Activated CD4-positive, alpha-beta T cell treated with anti-CD3 and anti-CD28 coated beads for 36 hours (primary cell): ENCODE measurements around the gene ESYT3. TPM values are rescaled to one million over a fixed set of nuclear protein-coding genes. Genes with fewer than 3 reads are reported as not detected.
A peak's percentile ranks its signal among the peaks of the same experiment; 100 is the strongest.
"Not testable (repeated sequence)": the region's sequence is repeated elsewhere in the genome, so short reads cannot be mapped to it uniquely, and the experiment has no call there.

Experiments
- ATAC-seq: fragments of 200-7000 bp; cut with Tn5 transposase; one replicate; pipeline ENCODE4 v1.10.0; 2021; ENCODE audit warnings: mild to moderate bottlenecking, moderate library complexity
- CTCF ChIA-PET: fragments of 350-600 bp; sonication (Branson Sonifier 250); formaldehyde crosslinking; loops from one replicate; lab custom pipeline; 2021; ENCODE audit warnings: antibody characterized with exemption; lab: Charles Lee
- POLR2A ChIA-PET: fragments of 350-600 bp; sonication (Branson Sonifier 250); formaldehyde crosslinking; loops from one replicate; lab custom pipeline; 2021; ENCODE audit warnings: antibody characterized with exemption, inconsistent platforms; lab: Charles Lee
- DNase-seq: peaks from one replicate; pipeline ENCODE4 v3.0.0-alpha.2; 2020
- H3K27ac Mint-ChIP-seq: one replicate; pipeline ENCODE4 v1.8.0; 2021; ENCODE audit warnings: mixed read lengths
- H3K27me3 Mint-ChIP-seq: one replicate; pipeline ENCODE4 v1.8.0; 2021; ENCODE audit warnings: mixed read lengths
- H3K36me3 Mint-ChIP-seq: one replicate; pipeline ENCODE4 v1.8.0; 2021; ENCODE audit warnings: low read depth, mixed read lengths
- H3K4me1 Mint-ChIP-seq: one replicate; pipeline ENCODE4 v1.8.0; 2021; ENCODE audit warnings: mixed read lengths
- H3K4me3 Mint-ChIP-seq: one replicate; pipeline ENCODE4 v1.8.0; 2021; ENCODE audit warnings: mild to moderate bottlenecking, moderate library complexity, mixed read lengths
- H3K9me3 Mint-ChIP-seq: one replicate; pipeline ENCODE4 v1.8.0; 2021; ENCODE audit warnings: low read depth, mixed read lengths
- intact Hi-C, 2 experiments: fragments of 100-400 bp; cut with DNase I in 1 of 2; cut with micrococcal nuclease in 1 of 2; formaldehyde crosslinking; loops; one replicate each; pipeline versions ENCODE4 v1.14.2 to v1.15.1; 2022 to 2024; cut with DNase I, micrococcal nuclease
- total RNA-seq, 2 experiments: library from RNA; stranded (reverse); gene quantifications; one replicate each; pipeline ENCODE4 v1.2.3, GENCODE V29; 2021

ESYT3 gene
- total RNA-seq, 2 experiments from 2014 or later, result 0.21 to 0.37 TPM

DNA sequence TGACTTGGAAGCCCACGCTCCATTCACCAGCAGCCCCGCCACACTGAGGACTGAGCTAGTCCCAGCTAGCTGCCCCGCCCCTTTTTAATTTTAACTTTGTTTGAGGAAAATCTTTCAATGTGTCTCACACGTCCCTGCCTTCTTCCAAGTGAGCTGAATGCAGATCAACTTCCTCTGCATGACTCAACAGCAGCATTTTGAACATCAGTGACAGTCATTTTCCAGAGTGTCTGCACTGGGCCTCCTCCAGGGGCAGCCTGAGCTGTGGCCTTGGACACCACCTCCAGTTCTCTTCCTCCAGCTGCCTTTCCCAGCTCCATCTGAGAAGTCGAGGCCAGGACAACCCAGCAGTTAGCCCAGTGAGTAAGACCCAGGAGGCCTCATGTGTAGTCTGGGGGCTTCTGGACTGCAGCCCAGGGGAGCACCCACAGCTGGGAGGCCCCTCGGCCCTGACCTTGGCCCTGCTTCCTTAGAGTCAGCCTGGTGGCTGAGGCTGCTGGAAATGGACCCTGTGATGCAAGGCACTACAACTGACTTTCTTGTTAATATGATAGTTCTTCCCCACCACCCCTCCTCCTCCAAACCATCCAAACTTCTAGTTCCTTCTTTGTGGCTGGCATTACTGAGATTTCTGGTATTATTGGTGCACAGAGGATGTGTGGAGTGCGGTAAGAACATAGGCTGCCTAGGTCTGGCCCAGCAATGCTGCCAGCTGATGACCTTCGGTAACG, 21.4 kb upstream of the ESYT3 start:
- Mint-ChIP-seq H3K4me3 (no peak overlapping the region), H3K27ac (peak overlapping the region; percentile 19), H3K36me3 (no peaks in the 10 kb centered on the region), H3K4me1 (peaks cover 5% of the 10 kb centered on the region), H3K27me3 (peaks cover 10% of the 10 kb centered on the region), H3K9me3 (no peaks in the 10 kb centered on the region)
- ATAC-seq, result peak; percentile 72
- ChIA-PET POLR2A (interaction anchor here (0.6 kb wide), 1 partner anchor 255 kb away, joined by 5 read pairs; no protein-coding TSS in a partner anchor), CTCF (interaction anchor here (0.9 to 1.2 kb wide), 4 partner anchors 15 to 523 kb away, joined by 3 to 8 read pairs (median 4); no protein-coding TSS in a partner anchor)
- intact Hi-C loops, result loop anchor here in 1 of 2 experiments (10.0 kb wide), 1 partner anchor 282 kb away; no protein-coding TSS in a partner anchor
- DNase-seq, result peak; percentile 30

GRCh38 chr3:138416236-138416635, 18.2 kb upstream of the ESYT3 start:
- POLR2A ChIA-PET, H3K9me3 Mint-ChIP-seq, H3K27ac Mint-ChIP-seq, H3K4me3 Mint-ChIP-seq, ATAC-seq, H3K27me3 Mint-ChIP-seq, H3K4me1 Mint-ChIP-seq, DNase-seq, H3K36me3 Mint-ChIP-seq: not testable (repeated sequence)
- CTCF ChIA-PET, result interaction anchor here (1.4 to 1.6 kb wide), 2 partner anchors 334 to 507 kb away, joined by 4 to 5 read pairs; no protein-coding TSS in a partner anchor
- intact Hi-C loops, result loop anchor here in 1 of 2 experiments (2.0 to 10.0 kb wide), 4 partner anchors 179 to 913 kb away; partner anchors contain the start of gene CEP70

DNA sequence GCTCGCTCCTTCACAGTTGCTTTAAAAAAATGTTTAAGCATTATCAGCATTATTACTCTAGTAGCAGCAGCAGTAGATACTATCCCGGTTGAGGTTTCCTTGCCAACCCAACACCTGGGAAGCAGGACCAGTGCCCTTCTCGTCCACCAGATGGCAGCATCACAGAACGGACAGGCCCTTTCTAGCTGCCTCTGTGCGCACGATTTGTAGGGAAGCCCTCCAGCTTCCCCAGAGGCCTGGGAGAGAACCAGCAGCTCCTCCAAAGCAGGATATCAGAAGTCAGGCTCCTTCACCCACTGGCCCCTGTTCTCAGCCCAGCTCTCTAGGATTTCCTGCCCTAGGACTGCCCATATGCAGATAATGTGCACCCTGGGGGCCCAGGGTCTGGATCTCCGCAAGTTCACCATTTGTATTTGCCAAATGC, 16.8 kb upstream of the ESYT3 start:
- POLR2A ChIA-PET, result interaction anchor here (0.5 to 0.7 kb wide), 2 partner anchors 13 to 1617 kb away, joined by 3 to 5 read pairs; no protein-coding TSS in a partner anchor
- peak; percentile 80 for DNase-seq
- peak; percentile 87 for ATAC-seq
- intact Hi-C loops, result loop anchor here (1.0 to 10.0 kb wide), 5 partner anchors 177 to 911 kb away; partner anchors contain the start of gene CEP70 (in 1 of the 2)
- Mint-ChIP-seq H3K4me3 (no peak overlapping the region), H3K36me3 (no peaks in the 10 kb centered on the region), H3K27me3 (peaks cover 9% of the 10 kb centered on the region), H3K27ac (no peak overlapping the region), H3K4me1 (peaks cover 4% of the 10 kb centered on the region), H3K9me3 (no peaks in the 10 kb centered on the region)
- CTCF ChIA-PET, result interaction anchor here (0.5 to 2.9 kb wide), 31 partner anchors 8 to 711 kb away, joined by 3 to 19 read pairs (median 4); partner anchors contain the start of genes ESYT3 and NME9

DNA sequence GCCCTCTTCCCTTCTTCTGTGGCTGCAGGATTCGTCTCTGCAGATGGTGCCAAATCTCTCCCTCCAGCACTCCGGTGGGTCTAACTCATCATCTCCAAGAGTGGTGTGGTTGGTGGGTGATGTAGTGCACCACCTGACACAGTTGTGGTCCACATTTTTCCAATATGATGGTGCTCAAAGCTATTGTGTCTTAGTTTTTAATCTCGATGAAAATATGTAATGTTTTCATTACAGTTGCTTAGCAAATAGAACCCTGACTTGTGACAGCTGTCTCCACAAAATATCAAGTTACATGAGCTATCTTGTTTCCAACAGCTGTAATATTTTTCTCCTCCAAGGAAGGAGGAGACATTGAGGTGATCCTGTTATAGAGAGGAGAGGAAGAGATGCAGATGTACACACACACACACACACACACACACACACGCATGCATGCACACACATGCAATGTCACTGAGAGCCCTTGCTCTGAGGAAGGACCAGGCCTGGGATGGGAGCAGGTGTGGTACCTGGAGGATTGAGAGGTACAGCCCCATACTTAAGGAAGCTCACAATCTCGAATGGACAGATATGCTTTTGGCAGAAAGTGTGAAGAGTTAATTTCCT, 15.7 kb upstream of the ESYT3 start:
- POLR2A ChIA-PET, result no interaction called here
- intact Hi-C loops, result loop anchor here in 1 of 2 experiments (5.0 to 10.0 kb wide), 2 partner anchors 236 to 276 kb away; no protein-coding TSS in a partner anchor
- no peak for ATAC-seq

GRCh38 chr3:138423316-138423715, 11.1 kb upstream of the ESYT3 start:
- H3K27me3 Mint-ChIP-seq, result no peaks in the 10 kb centered on the region
- ATAC-seq (no peak), DNase-seq (no peak)
- no peak overlapping the region for H3K27ac Mint-ChIP-seq
- ChIA-PET CTCF (interaction anchor here (0.6 to 1.4 kb wide), 2 partner anchors 236 to 492 kb away, joined by 3 to 4 read pairs; no protein-coding TSS in a partner anchor), POLR2A (no interaction called here)
- H3K36me3 Mint-ChIP-seq, result no peaks in the 10 kb centered on the region
- H3K9me3 Mint-ChIP-seq, result no peaks in the 10 kb centered on the region
- H3K4me3 Mint-ChIP-seq, result no peak overlapping the region
- H3K4me1 Mint-ChIP-seq, result no peaks in the 10 kb centered on the region
- intact Hi-C loops, result no loop called here

More for the DNA sequence above, 15.7 kb upstream of the ESYT3 start:
- DNase-seq, result no peak
- H3K27me3 Mint-ChIP-seq, result peaks cover 9% of the 10 kb centered on the region
- no peaks in the 10 kb centered on the region for H3K36me3 Mint-ChIP-seq
- H3K4me1 Mint-ChIP-seq, result no peaks in the 10 kb centered on the region
- H3K4me3 Mint-ChIP-seq, result no peak overlapping the region
- no peaks in the 10 kb centered on the region for H3K9me3 Mint-ChIP-seq
- no peak overlapping the region for H3K27ac Mint-ChIP-seq
- CTCF ChIA-PET, result interaction anchor here (0.6 to 2.9 kb wide), 13 partner anchors 9 to 526 kb away, joined by 3 to 19 read pairs (median 4); partner anchors contain the start of gene ESYT3

DNA sequence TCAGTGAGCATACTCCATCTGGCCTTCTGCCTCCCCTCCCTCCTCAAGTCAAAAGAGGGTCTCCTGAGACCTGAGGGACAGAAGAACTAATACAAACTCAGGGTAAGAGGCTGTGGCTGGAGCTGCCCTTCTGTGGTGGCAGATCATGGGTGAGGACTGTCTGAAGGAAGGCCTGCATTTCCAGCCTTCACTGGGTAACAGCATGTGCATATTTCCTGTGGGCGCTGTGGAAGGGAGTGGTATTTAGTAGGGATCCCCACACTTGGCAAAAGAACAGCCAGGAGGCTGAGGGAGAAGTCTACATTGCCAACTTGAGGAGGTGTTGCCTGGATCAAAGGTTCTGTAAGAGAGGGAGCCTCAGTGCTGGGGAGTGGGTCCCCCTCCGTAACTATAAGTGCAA, 10.1 kb upstream of the ESYT3 start:
- Mint-ChIP-seq H3K36me3 (no peaks in the 10 kb centered on the region), H3K4me1 (no peaks in the 10 kb centered on the region), H3K27ac (no peak overlapping the region), H3K27me3 (no peaks in the 10 kb centered on the region), H3K9me3 (no peaks in the 10 kb centered on the region), H3K4me3 (no peak overlapping the region)
- ATAC-seq, result no peak
- ChIA-PET CTCF (no interaction called here), POLR2A (no interaction called here)
- no peak for DNase-seq
- intact Hi-C loops, result no loop called here

DNA sequence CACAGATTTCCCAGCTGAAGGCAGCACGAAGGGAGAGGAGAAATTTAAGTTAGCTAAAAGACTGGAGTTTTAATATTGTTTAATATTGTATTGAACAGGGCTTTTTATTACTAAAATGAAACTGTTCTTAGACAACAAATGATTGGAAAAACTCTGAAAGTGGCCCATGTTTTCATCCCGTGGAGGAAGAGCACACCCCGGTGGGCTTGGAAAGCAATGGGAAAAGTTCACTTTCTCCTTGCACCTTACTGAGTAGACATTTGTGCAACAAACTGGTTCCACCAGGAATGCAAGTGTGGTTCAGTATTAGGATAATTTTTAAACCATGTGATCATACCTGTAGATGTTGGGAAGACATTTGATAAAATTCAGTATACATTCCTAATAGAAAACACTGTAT, 8.2 kb upstream of the ESYT3 start:
- Mint-ChIP-seq H3K4me3 (no peak overlapping the region), H3K27ac (no peak overlapping the region), H3K4me1 (no peaks in the 10 kb centered on the region), H3K27me3 (peaks cover 3% of the 10 kb centered on the region), H3K9me3 (no peaks in the 10 kb centered on the region), H3K36me3 (no peaks in the 10 kb centered on the region)
- ATAC-seq (no peak), DNase-seq (no peak)
- intact Hi-C loops, result no loop called here
- ChIA-PET CTCF (interaction anchor here (0.6 to 0.8 kb wide), 2 partner anchors 8 to 219 kb away, joined by 3 to 4 read pairs; no protein-coding TSS in a partner anchor), POLR2A (interaction anchor here (0.5 kb wide), 1 partner anchor 137 kb away, joined by 3 read pairs; no protein-coding TSS in a partner anchor)

DNA sequence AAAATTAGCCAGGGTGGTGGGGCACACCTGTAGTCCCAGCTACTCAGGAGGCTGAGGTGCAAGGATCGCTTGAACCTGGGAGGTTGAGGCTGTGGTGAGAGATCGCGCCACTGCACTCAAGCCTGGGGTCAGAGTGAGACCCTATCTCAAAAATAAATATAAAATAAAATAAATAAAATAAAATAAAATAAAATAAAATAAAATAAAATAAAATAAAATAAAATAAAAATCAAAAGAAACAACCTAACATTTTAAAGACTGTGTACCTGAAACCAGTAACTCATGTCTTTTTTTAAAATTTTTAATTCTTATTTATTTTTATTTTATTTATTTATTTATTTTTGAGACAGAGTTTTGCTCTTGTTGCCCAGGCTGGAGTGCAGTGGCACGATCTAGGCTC, 7.7 kb upstream of the ESYT3 start:
- intact Hi-C loops, H3K27me3 Mint-ChIP-seq, H3K9me3 Mint-ChIP-seq, ATAC-seq, H3K36me3 Mint-ChIP-seq, DNase-seq, H3K4me1 Mint-ChIP-seq, H3K27ac Mint-ChIP-seq, H3K4me3 Mint-ChIP-seq: not testable (repeated sequence)
- CTCF ChIA-PET, result interaction anchor here (0.6 kb wide), 1 partner anchor 219 kb away, joined by 3 read pairs; no protein-coding TSS in a partner anchor
- POLR2A ChIA-PET, result interaction anchor here (0.5 kb wide), 1 partner anchor 138 kb away, joined by 3 read pairs; no protein-coding TSS in a partner anchor

DNA sequence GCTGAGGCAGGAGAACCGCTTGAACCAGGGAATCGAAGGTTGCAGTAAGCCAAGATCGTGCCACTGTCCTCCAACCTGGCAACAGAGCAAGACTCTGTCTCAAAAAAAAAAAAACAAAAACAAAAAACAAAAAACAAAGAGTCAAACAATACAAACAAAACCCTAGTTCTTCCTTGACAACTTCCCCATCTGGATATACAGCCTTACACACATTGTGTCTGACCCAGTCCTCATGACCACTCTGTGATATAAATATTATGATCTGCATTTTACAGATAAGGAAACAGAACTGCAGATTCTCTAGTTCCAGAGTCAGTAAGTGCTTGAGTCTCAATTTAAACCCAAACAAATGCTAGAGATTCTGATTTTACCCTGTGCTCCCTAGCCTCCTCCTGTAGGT, 4.8 kb upstream of the ESYT3 start:
- H3K27me3 Mint-ChIP-seq, result peaks cover 24% of the 10 kb centered on the region
- no peak for ATAC-seq
- POLR2A ChIA-PET, result no interaction called here
- peaks cover 5% of the 10 kb centered on the region for H3K4me1 Mint-ChIP-seq
- H3K36me3 Mint-ChIP-seq, result no peaks in the 10 kb centered on the region
- DNase-seq, result no peak
- intact Hi-C loops, result loop anchor here (5.0 to 10.0 kb wide), 3 partner anchors 242 to 365 kb away; partner anchors contain the start of gene ARMC8 (in 2 of the 2)
- no peak overlapping the region for H3K27ac Mint-ChIP-seq
- no peaks in the 10 kb centered on the region for H3K9me3 Mint-ChIP-seq
- no peak overlapping the region for H3K4me3 Mint-ChIP-seq
- CTCF ChIA-PET, result no interaction called here

GRCh38 chr3:138432576-138433240, 1.7 kb upstream of the ESYT3 start:
- H3K27ac Mint-ChIP-seq, result no peak overlapping the region
- POLR2A ChIA-PET, result no interaction called here
- no peaks in the 10 kb centered on the region for H3K36me3 Mint-ChIP-seq
- intact Hi-C loops, result loop anchor here (5.0 to 10.0 kb wide), 3 partner anchors 245 to 368 kb away; partner anchors contain the start of gene ARMC8 (in 2 of the 2)
- ATAC-seq, result no peak
- peaks cover 5% of the 10 kb centered on the region for H3K4me1 Mint-ChIP-seq
- H3K27me3 Mint-ChIP-seq, result peaks cover 43% of the 10 kb centered on the region
- CTCF ChIA-PET, result no interaction called here
- no peak overlapping the region for H3K4me3 Mint-ChIP-seq
- H3K9me3 Mint-ChIP-seq, result no peaks in the 10 kb centered on the region
- no peak for DNase-seq
